Activated T-cell treated with anti-CD3 and anti-CD28 coated beads, Interleukin-2, amount 50 U/mL, for 48 hours (primary cell): Measurements from ENCODE around the gene ZFAND2A.
"Not testable (repeated sequence)": the region's sequence is repeated elsewhere in the genome, so short reads cannot be mapped to it uniquely, and the experiment has no call there.

ENCODE experiments used
- DNase-seq, 2 experiments: peaks; one replicate each; pipeline ENCODE4 v3.0.0-alpha.2; 2020

Gene ZFAND2A

DNA sequence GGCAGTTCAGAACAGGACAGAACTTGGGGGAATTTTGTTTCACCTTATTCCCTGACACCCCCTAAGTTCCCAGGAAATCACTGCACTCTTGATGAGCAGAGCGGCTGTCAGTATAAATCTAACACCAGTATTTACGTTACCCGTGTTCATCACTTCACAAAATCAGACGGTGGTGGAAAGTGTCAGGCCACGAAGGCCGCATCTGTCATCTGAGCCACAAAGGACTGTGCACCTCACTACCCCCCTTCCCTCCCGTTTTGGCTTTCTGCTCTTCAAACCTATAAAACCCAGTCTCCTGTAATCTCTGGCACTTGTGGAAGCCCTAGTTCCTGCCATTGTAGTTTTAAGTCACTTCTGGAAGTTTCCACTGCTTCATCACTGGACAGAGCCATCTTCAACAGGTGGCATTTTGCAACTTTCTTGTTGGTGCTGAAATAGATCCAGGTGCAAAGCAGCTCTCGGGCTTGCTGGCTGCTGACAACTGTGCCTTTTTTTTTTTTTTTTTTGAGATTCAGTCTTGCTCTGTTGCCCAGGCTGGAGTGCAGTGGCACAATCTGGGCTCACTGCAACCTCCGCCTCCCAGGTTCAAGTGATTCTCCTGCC is 9.5 kb downstream of the ZFAND2A start:
- no peak for DNase-seq

DNA sequence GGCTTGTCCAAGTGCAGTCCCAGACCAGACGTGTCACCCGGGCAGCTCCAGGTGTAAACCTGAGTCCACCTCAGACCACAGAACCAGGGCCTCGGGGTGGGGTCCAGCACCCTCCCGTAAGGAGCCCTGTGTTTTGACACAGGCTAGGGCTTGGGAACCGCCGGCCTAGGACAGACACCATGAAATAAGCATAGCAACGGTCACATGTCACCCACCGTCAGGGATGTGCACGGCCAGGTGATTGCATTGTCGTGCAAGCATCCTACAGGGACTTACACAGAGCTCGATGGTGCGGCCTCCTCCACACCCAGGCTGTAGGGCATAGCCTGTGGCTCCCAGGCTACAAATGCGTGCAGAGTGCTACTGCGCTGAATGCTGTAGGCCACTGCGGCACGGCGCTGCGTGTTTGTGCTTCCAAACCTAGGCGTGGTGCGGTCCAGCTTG is 10.6 kb downstream of the ZFAND2A start:
- DNase-seq: no peak

DNA sequence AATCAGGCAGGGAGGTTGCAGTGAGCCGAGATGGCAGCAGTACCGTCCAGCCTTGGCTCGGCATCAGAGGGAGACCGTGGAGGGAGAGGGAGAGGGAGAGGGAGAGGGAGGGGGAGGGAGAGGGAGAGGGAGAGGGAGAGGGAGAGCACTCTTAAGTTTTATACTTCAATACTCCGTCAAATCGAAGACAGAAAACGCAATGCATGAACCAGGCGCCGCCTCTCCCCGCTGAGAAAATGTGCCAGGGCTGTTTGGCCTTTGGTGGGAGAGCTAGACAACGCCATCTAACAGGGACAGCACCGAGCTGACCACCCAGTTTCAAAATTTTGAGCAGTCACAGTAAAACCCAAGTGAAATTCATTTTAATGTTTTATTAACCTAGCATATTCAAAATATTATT is 12.1 kb downstream of the ZFAND2A start:
- DNase-seq: not testable (repeated sequence)

- DNase-seq: no peak
Measured at GRCh38 chr7:1144269-1144771, 15.7 kb downstream of the ZFAND2A start.

- DNase-seq: not testable (repeated sequence)
Measured at GRCh38 chr7:1143031-1143430, 17.0 kb downstream of the ZFAND2A start.

- DNase-seq: no peak
Measured at GRCh38 chr7:1142051-1142635, 17.9 kb downstream of the ZFAND2A start.

GRCh38 chr7:1141651-1142050 is 18.3 kb downstream of the ZFAND2A start:
- DNase-seq: no peak

DNA sequence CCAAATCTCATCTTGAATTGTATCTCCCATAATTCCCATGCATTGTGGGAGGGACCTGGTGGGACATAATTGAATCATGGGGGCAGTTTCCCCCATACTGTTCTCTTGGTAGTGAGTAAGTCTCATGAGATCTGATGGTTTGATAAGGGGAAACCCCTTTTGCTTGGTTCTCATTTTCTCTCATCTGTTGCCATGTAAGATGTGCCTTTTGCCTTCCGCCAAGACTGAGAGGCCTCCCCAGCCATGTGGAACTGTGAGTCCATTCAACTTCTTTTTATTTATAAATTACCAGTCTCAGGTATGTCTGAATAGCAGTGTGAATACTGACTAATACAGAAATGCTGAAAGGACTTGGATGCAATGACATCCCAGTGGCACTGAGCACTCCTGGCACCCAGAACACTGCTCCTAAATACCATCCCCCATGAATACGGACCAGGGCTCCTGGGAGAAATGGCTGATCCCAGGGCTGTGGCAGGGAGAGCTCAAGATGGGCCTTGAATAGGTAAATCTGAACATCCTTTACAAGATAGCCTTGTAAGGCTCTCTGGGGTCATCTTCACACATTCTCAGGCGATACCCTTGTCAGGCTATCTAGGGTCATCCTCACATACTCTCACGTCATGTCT is 19.4 kb downstream of the ZFAND2A start:
- no peak for DNase-seq

DNA sequence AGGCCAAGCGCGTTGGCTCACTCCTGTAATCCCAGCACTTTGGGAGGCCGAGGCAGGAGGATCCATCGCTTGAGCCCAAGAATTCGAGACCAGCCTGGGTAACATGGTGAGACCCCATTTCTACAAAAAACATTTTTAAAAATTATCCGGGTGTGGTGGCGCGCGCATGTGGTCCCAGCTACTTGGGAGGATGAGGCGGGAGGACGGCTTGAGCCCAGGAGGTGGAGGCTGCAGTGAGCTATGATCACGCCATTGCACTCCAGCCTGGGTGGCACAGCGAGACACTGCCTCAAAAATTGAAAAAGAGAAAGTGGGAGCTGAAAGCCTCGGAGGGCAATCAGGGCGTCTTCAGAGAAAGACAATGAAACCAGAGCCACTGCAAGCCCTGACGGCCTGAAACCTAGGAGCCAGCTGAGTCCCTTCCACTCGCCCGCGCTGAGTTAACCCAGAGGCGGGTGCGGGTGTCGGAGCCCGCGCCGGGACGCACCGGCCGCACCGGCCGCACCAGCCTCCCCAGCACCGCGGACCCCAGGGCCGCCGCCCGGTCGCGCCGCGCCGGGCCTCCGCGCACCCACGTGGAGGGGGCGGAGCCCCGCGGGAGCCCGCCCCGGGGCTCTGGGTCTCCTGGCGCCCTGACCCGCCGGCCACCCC is 22.4 kb downstream of the ZFAND2A start:
- peak in 1 of 2 experiments; percentile 30 for DNase-seq

- DNase-seq: peak; percentile 32 to 33
Measured at GRCh38 chr7:1136841-1137516, 23.0 kb downstream of the ZFAND2A start.

DNA sequence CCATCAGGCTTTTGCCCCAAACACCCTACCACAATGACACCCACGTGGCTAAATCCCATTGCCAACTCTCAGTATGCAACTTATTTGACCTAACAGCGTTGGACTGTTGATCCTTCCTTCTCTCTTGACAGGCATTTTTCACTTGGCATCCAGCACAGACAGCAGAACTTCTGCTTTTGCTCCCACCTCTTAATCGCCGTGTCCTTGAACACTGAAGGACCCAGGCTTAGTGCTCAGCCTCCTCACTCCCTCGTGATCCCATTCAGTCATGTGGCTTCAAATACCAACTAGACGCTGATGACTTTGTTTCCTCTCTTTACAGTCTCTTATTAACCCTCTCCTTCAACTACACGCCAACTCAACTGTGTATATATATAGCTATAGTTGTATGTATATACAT is 25.0 kb downstream of the ZFAND2A start:
- DNase-seq: no peak

DNA sequence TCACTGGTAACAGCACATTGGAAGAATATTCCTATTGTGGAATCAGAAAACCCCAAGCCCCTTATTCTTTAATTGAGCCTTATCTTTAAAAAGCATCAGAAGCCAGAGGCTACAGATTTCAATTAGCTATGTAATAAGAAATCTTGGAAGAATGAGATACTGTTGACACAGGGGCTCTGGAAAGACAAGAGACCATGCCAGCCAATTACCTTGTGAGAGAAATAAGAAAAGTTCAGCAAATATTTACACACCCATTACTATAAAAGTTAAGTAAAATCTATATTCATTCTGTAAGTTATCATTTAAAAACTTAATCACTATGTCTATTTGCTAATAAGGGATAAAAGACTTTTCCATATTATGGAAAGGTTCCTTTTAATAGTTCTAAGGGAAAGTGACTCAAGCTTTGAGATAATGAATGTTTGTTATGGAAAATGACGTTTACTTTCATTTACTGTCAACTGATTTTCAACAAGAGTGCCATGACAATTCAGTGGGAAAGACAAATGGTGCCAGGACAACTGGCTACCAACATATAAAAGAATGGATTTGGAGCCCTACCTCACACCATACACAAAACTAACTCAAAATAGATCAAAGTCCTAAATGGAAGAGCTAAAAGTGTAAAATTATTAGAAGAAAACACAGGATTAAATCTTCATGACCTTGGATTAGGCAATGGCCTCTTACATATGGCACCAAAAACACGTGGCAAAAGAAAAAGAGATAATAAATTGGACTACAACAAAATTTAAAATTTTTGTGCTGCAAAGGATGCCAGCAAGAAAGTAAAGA is 28.3 kb downstream of the ZFAND2A start:
- no peak for DNase-seq

- DNase-seq: no peak
Measured at GRCh38 chr7:1130021-1130990, 29.7 kb downstream of the ZFAND2A start.

GRCh38 chr7:1129431-1129830 is 30.6 kb downstream of the ZFAND2A start:
- no peak for DNase-seq

GRCh38 chr7:1127001-1127400 is 33.0 kb downstream of the ZFAND2A start:
- DNase-seq: no peak

GRCh38 chr7:1125603-1125969 is 34.4 kb downstream of the ZFAND2A start:
- no peak for DNase-seq

DNA sequence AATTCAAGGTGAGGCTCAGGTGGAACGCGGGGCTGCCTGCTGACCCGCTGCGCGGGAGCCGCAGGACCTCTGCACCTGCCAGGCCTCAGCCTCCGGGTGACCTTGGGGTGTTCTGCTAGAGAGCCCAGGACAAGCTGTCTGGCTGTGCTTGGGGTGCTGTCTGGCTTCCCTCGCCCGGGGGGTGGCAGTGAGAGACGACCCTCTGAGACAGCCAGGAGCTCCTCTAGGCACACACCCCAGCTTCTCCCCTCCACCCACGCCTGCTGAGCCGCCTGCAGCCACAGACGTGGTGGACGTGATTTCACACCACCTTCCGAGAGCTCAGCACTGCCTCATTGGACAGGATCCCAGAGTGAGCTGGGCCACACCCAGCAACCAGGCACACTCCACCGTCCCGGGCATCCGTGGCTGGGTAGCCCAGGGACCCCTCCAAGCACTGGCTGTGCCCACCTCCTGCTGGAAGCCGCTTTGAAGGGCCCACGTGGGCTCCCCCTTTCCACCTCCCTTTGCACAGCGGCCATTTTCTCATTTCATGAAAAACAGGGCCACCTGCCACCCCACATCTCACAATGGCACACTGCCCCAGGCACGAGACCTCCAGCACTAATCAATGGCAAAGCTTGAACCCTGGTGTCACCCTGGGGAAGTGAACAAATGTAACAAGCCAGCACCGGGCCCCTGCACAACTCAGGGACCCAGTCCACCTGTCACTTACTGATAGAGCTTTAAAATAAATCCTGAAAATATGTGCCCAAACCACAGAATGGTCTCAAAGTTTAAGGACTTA is 35.0 kb downstream of the ZFAND2A start:
- DNase-seq: no peak

DNA sequence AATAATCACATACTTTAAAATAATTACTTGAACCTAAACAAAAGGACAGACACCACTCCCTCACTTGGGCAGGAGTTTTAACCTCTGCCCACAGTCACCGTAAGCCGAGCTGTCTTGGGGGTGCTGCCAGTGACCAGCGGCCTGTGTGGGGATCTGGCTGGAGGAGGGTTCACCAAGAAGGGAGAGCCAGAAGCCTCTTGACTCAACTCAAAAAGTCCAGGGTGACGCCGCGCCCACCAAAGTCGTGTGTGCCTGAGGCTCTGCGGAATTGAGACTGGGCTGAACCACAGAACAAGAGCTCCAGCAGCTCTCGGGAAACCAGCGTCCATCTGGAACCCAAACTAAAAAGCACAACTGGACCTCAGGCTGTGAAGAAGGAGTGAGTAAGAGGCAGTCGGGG is 35.8 kb downstream of the ZFAND2A start:
- DNase-seq: no peak

GRCh38 chr7:1123715-1124114 is 36.3 kb downstream of the ZFAND2A start:
- no peak for DNase-seq

- DNase-seq: no peak
Measured at GRCh38 chr7:1122832-1123501, 37.0 kb downstream of the ZFAND2A start.
